Activated T-helper 1 cell treated with anti-CD3 and anti-CD28 coated beads, Interleukin-12 subunit alpha, Interleukin-12 subunit beta, Interleukin-2, Interleukin-4 antibody, amounts not matched to agents 30 ng/mL and 10 ng/mL and 1 ng/mL, durations not matched to agents 14 hours and 24 hours and 36 hours (primary cell): Measurements from ENCODE around the gene MORN5. TPM values are rescaled to one million over a fixed set of nuclear protein-coding genes. Genes with fewer than 3 reads are reported as not detected.

Experiments used
- DNase-seq: peaks from one replicate; pipeline ENCODE4 v3.0.0; 2021; ENCODE audit warnings: low spot score
- H3K27ac Mint-ChIP-seq: one replicate; pipeline ENCODE4 v1.8.0; 2021; ENCODE audit warnings: mild to moderate bottlenecking, mixed read lengths
- H3K27me3 Mint-ChIP-seq: one replicate; pipeline ENCODE4 v1.8.0; 2022; ENCODE audit warnings: mild to moderate bottlenecking, moderate library complexity, mixed read lengths; ENCODE audit not compliant: insufficient read depth
- H3K36me3 Mint-ChIP-seq: one replicate; pipeline ENCODE4 v1.8.0; 2021; ENCODE audit warnings: low read depth, mixed read lengths
- H3K4me1 Mint-ChIP-seq: one replicate; pipeline ENCODE4 v1.8.0; 2021; ENCODE audit warnings: low read depth, mixed read lengths
- H3K4me3 Mint-ChIP-seq: one replicate; pipeline ENCODE4 v1.8.0; 2021; ENCODE audit warnings: mild to moderate bottlenecking, moderate library complexity, mixed read lengths
- H3K9me3 Mint-ChIP-seq: one replicate; pipeline ENCODE4 v1.8.0; 2021; ENCODE audit warnings: mixed read lengths
- intact Hi-C: fragments of 100-400 bp; cut with micrococcal nuclease; formaldehyde crosslinking; loops from one replicate; pipeline ENCODE4 v1.15.1; 2024
- total RNA-seq: library from RNA; stranded (reverse); gene quantifications from 2 replicates; pipeline ENCODE4 v1.2.3, GENCODE V29; 2022

Gene MORN5
- total RNA-seq, 1 donor from 2014 or later: not detected

- peaks cover 11% of the 10 kb centered on the region for H3K27me3 Mint-ChIP-seq
- H3K27ac Mint-ChIP-seq: no peak overlapping the region
- no peaks in the 10 kb centered on the region for H3K4me1 Mint-ChIP-seq
- H3K4me3 Mint-ChIP-seq: no peak overlapping the region
- no peaks in the 10 kb centered on the region for H3K9me3 Mint-ChIP-seq
- H3K36me3 Mint-ChIP-seq: no peaks in the 10 kb centered on the region
- no peak for DNase-seq
- intact Hi-C loops: loop anchor here (10.0 kb wide), 2 partner anchors 95 to 145 kb away; partner anchors contain the start of genes MRRF and RBM18
These were observed 40.0 kb upstream of the MORN5 start for GRCh38 chr9:122119721-122120120.

- Mint-ChIP-seq H3K27ac (no peak overlapping the region), H3K4me3 (no peak overlapping the region), H3K36me3 (no peaks in the 10 kb centered on the region), H3K4me1 (peaks cover 5% of the 10 kb centered on the region), H3K9me3 (no peaks in the 10 kb centered on the region), H3K27me3 (peaks cover 11% of the 10 kb centered on the region)
- intact Hi-C loops: loop anchor here (10.0 kb wide), 2 partner anchors 94 to 144 kb away; partner anchors contain the start of genes MRRF and RBM18
- no peak for DNase-seq
These were observed 39.2 kb upstream of the MORN5 start for GRCh38 chr9:122120316-122121071.

GRCh38 chr9:122121391-122121790, 38.3 kb upstream of the MORN5 start:
- Mint-ChIP-seq H3K27me3 (peaks cover 19% of the 10 kb centered on the region), H3K4me1 (peaks cover 5% of the 10 kb centered on the region), H3K9me3 (no peaks in the 10 kb centered on the region), H3K4me3 (no peak overlapping the region), H3K27ac (no peak overlapping the region), H3K36me3 (no peaks in the 10 kb centered on the region)
- no peak for DNase-seq
- intact Hi-C loops: loop anchor here (10.0 kb wide), 2 partner anchors 93 to 143 kb away; partner anchors contain the start of genes MRRF and RBM18

GRCh38 chr9:122121931-122122330, 37.8 kb upstream of the MORN5 start:
- H3K36me3 Mint-ChIP-seq: no peaks in the 10 kb centered on the region
- peaks cover 23% of the 10 kb centered on the region for H3K27me3 Mint-ChIP-seq
- intact Hi-C loops: loop anchor here (10.0 kb wide), 2 partner anchors 93 to 143 kb away; partner anchors contain the start of genes MRRF and RBM18
- no peaks in the 10 kb centered on the region for H3K9me3 Mint-ChIP-seq
- H3K4me3 Mint-ChIP-seq: no peak overlapping the region
- peaks cover 5% of the 10 kb centered on the region for H3K4me1 Mint-ChIP-seq
- H3K27ac Mint-ChIP-seq: no peak overlapping the region
- no peak for DNase-seq

GRCh38 chr9:122122468-122122867, 37.2 kb upstream of the MORN5 start:
- H3K27me3 Mint-ChIP-seq: peaks cover 28% of the 10 kb centered on the region
- DNase-seq: no peak
- no peak overlapping the region for H3K27ac Mint-ChIP-seq
- H3K36me3 Mint-ChIP-seq: no peaks in the 10 kb centered on the region
- intact Hi-C loops: loop anchor here (10.0 kb wide), 2 partner anchors 92 to 142 kb away; partner anchors contain the start of genes MRRF and RBM18
- H3K4me1 Mint-ChIP-seq: peaks cover 5% of the 10 kb centered on the region
- H3K4me3 Mint-ChIP-seq: no peak overlapping the region
- no peaks in the 10 kb centered on the region for H3K9me3 Mint-ChIP-seq

DNA sequence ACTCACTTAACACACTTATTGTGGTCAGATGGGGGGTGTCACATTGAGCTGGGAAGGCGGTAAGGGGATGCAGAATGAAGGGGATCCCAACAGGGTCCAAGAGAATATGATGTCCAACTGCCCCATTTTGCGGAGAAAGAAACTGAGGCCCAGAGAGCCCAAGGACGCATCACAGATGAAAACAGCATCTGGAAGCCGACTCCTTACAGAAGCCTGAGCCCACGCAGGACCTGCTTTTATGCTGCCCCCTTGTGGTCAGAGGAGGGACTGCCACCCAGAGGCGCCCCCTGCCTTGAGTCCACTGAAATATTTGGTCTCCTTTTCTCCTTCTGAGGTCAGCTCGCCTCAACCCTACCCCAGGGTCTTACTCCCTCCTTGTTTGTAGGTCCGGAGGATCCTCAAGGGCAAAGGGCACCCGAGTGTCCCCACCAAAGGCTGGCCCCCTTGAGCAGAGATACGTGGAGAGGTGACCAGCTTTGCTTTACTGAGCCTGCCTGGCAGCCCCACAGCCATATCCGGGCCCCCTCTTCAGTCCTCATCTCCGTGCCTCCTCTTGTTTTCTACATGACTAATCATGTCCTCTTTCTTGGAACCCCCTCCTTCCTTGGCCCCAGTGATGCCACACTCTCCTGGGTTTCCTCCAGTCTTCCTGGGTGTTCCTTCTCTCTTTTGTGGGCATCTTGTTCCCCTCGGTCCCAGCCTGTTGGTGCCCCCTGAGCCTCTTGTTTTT, 36.6 kb upstream of the MORN5 start:
- no peak overlapping the region for H3K4me3 Mint-ChIP-seq
- DNase-seq: peak; percentile 59
- H3K36me3 Mint-ChIP-seq: no peaks in the 10 kb centered on the region
- no peak overlapping the region for H3K27ac Mint-ChIP-seq
- H3K9me3 Mint-ChIP-seq: no peaks in the 10 kb centered on the region
- intact Hi-C loops: loop anchor here (1.0 to 10.0 kb wide), 3 partner anchors 24 to 142 kb away; partner anchors contain the start of genes MRRF and RBM18
- H3K4me1 Mint-ChIP-seq: peaks cover 5% of the 10 kb centered on the region
- peaks cover 29% of the 10 kb centered on the region for H3K27me3 Mint-ChIP-seq

DNA sequence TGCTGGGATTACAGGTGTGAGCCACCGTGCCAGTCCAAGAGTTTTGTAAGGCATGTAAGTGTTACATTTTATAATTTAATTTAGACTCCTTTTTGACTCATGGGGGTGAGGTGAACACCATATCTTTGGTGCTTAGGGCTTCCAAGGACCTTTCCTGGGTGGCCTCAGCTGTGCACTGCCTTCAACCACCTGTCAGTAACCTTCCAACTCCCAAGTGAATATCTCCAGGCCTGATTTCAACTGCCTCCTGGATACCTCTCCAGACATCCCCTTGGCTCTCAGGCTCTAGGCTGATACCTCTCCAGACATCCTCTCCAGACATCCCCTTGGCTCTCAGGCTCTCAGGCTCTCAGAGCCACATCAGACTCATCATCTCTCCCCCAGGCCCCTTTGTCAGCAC, 35.7 kb upstream of the MORN5 start:
- no peak overlapping the region for H3K27ac Mint-ChIP-seq
- H3K4me3 Mint-ChIP-seq: no peak overlapping the region
- H3K27me3 Mint-ChIP-seq: peaks cover 29% of the 10 kb centered on the region
- H3K36me3 Mint-ChIP-seq: no peaks in the 10 kb centered on the region
- no peak for DNase-seq
- H3K4me1 Mint-ChIP-seq: peaks cover 5% of the 10 kb centered on the region
- intact Hi-C loops: loop anchor here (10.0 kb wide), 2 partner anchors 91 to 141 kb away; partner anchors contain the start of genes MRRF and RBM18
- H3K9me3 Mint-ChIP-seq: no peaks in the 10 kb centered on the region

- H3K4me1 Mint-ChIP-seq: peaks cover 5% of the 10 kb centered on the region
- no peak overlapping the region for H3K27ac Mint-ChIP-seq
- H3K4me3 Mint-ChIP-seq: no peak overlapping the region
- intact Hi-C loops: loop anchor here (10.0 kb wide), 2 partner anchors 90 to 140 kb away; partner anchors contain the start of genes MRRF and RBM18
- peaks cover 29% of the 10 kb centered on the region for H3K27me3 Mint-ChIP-seq
- no peak for DNase-seq
- no peaks in the 10 kb centered on the region for H3K9me3 Mint-ChIP-seq
- no peaks in the 10 kb centered on the region for H3K36me3 Mint-ChIP-seq
These were observed 35.2 kb upstream of the MORN5 start for GRCh38 chr9:122124528-122124927.

GRCh38 chr9:122125158-122125508, 34.6 kb upstream of the MORN5 start:
- intact Hi-C loops: loop anchor here (1.0 to 10.0 kb wide), 5 partner anchors 90 to 685 kb away; partner anchors contain the start of genes MRRF and RBM18
- Mint-ChIP-seq H3K9me3 (no peaks in the 10 kb centered on the region), H3K27ac (no peak overlapping the region), H3K27me3 (peaks cover 29% of the 10 kb centered on the region), H3K4me1 (peaks cover 5% of the 10 kb centered on the region), H3K36me3 (no peaks in the 10 kb centered on the region), H3K4me3 (no peak overlapping the region)
- peak; percentile 60 for DNase-seq

DNA sequence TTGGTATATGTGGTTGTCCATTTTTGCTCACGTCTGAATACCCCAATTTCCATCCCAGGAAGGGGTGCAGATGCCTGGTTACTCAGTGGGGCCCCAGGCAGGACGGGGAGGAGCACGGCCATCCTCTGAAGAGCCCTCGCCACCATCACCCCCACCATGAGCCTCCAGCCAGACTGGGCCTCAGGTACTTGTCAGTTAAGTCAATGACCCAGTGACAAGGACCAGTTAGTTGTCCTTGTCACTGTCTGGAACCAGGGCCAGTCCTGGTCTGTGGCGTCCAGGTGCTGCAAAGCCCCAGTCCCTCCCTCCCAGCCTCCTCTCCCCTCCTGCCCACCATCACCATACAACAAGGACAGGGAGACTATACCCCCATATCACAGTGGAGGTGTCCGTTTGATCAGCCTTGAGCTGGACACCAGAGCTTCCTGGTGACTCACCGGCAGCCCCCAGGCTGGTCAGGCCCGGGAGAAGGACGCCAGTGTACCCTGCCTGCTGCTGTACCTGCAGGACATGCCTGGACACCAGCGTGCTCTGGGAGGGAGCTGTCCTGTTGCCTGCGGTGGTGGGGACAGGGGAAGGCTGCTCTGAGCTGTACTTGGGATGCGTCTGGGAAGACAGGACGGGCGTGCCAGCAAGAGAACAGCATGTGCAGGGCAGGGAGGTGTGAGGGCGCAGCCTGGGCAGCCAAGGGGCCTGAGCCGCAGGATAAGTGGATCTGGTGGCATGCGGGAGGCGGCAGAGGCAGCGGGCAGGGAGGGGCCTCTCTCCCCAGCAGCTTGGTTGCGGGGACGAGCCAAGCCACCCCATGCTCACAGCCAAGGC, 34.0 kb upstream of the MORN5 start:
- H3K4me1 Mint-ChIP-seq: peaks cover 5% of the 10 kb centered on the region
- H3K36me3 Mint-ChIP-seq: no peaks in the 10 kb centered on the region
- DNase-seq: no peak
- no peak overlapping the region for H3K27ac Mint-ChIP-seq
- no peaks in the 10 kb centered on the region for H3K9me3 Mint-ChIP-seq
- intact Hi-C loops: loop anchor here (1.0 to 10.0 kb wide), 5 partner anchors 89 to 685 kb away; partner anchors contain the start of genes MRRF and RBM18
- H3K4me3 Mint-ChIP-seq: no peak overlapping the region
- H3K27me3 Mint-ChIP-seq: peaks cover 31% of the 10 kb centered on the region

DNA sequence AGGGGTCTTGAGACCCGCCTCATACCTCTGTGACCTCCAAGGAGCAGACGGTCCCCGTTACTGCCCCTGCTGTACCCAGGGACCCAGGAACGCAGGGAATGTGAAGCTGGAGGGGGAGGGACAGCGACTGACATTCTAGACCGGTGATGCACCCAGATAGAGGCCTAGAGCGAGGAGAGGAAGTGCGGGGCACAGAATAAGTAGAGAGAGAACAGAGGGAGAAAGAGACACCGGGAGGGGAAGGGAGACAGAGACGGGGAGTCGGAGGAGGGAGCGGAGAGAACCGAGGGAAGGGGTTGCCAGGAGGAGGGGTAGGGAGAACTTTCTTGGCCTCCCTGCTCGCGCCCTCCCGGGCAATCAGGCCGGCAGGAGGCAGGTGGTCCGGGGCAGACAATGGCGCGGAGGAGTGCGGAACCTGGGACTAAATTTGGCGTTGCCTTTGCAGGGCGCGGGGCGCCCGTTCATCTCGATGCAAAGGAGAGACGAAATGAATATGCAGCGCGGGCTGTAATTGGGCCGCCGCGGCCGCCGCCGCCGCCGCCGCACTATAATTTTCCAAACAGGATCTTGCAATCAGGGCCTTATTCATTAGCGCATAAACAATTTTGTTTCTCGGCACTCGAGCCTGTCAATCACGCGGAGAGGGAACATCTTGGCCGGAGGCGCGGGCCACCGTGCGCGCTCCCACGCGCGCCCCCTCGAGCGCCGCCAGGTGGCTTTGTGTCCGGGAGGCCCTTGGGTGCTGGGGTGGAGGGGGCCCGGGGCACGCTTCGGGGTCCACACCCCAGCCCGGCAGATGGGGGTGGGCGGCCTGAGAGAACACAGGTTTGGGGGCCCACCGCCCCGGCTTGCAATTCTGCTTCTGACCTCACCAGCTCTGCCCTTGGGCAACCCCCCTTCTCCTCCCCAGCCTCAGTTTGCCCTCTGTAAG, 33.1 kb upstream of the MORN5 start:
- peaks cover 33% of the 10 kb centered on the region for H3K27me3 Mint-ChIP-seq
- peak overlapping the region; percentile 34 for H3K4me3 Mint-ChIP-seq
- H3K4me1 Mint-ChIP-seq: peaks cover 5% of the 10 kb centered on the region
- H3K9me3 Mint-ChIP-seq: no peaks in the 10 kb centered on the region
- no peak for DNase-seq
- intact Hi-C loops: loop anchor here (10.0 kb wide), 2 partner anchors 88 to 138 kb away; partner anchors contain the start of genes MRRF and RBM18
- H3K27ac Mint-ChIP-seq: no peak overlapping the region
- no peaks in the 10 kb centered on the region for H3K36me3 Mint-ChIP-seq
